ENCODE results near the gene HPSE. TPM values are rescaled to one million over a fixed set of nuclear protein-coding genes. Genes with fewer than 3 reads are reported as not detected.

Gene HPSE
- total and polyA plus RNA-seq, 2 of the 8 experiments (the other 6 are each of a cell fraction or from before 2014, with no cell fraction given) = 1.5 to 5.0 TPM

GRCh38 chr4:83323136-83323535 is 11.5 kb downstream of the HPSE start:
- Histone ChIP-seq H3K79me1 (ENCODE audit: low read depth, low read length) (no peaks in the 10 kb centered on the region), H4K91ac (replicated peaks; ENCODE audit: insufficient read length, low read length) (no peak overlapping the region), H3K4me3 (ENCODE audit: extremely low read depth in 1 of 4, insufficient read depth in 2 of 4, low read depth in 3 of 4, low read length in 4 of 4) (no peak overlapping the region), H3K14ac (ENCODE audit: insufficient read length) (no peak overlapping the region), H2BK5ac (ENCODE audit: low read depth, low read length) (no peak overlapping the region), H2BK12ac (ENCODE audit: low read depth, low read length) (no peak overlapping the region), H4K5ac (ENCODE audit: insufficient read length, low read depth, low read length) (no peak overlapping the region), H2BK15ac (ENCODE audit: low read length) (no peak overlapping the region), H4K8ac (ENCODE audit: extremely low read depth, insufficient read depth, low read length) (no peak overlapping the region), H3K27me3 (replicated peaks in 1 of 4; ENCODE audit: control insufficient read depth in 3 of 4, extremely low read depth in 1 of 4, insufficient read depth in 3 of 4, low read length in 3 of 4) (no peaks in the 10 kb centered on the region), H3K9ac (replicated peaks in 1 of 4; ENCODE audit: extremely low read depth in 1 of 4, low read depth in 3 of 4, low read length in 3 of 4) (no peak overlapping the region), H3K56ac (replicated peaks; ENCODE audit: insufficient read length, low read depth, low read length) (no peak overlapping the region), H4K20me1 (replicated peaks in 1 of 2; ENCODE audit: control insufficient read depth in 1 of 2, insufficient read depth in 2 of 2, low read length in 2 of 2) (no peaks in the 10 kb centered on the region), H3K4me2 (ENCODE audit: insufficient read depth in 1 of 2, low read depth in 2 of 2, low read length in 2 of 2) (no peak overlapping the region), H3K27ac (ENCODE audit: low read depth, low read length) (no peak overlapping the region), H2BK120ac (replicated peaks; ENCODE audit: low read depth, low read length) (no peak overlapping the region), H3K4ac (replicated peaks; ENCODE audit: insufficient read length, low read depth, low read length) (no peak overlapping the region), H2BK20ac (ENCODE audit: low read length) (no peak overlapping the region), H3K79me2 (ENCODE audit: control insufficient read depth in 1 of 2, insufficient read depth in 2 of 2, low read length in 2 of 2) (no peaks in the 10 kb centered on the region), H3K4me1 (replicated peaks in 1 of 4; ENCODE audit: control insufficient read depth in 3 of 4, insufficient read depth in 4 of 4, low read length in 3 of 4) (no peaks in the 10 kb centered on the region), H3K9me3 (ENCODE audit: insufficient read depth in 2 of 2, low read depth in 1 of 2, low read length in 1 of 2) (no peaks in the 10 kb centered on the region), H2AK5ac (ENCODE audit: low read depth, low read length) (no peak overlapping the region), H3K23me2 (ENCODE audit: low read depth, low read length) (no peaks in the 10 kb centered on the region; the same call in 1 of the 2 replicates), H3K36me3 (ENCODE audit: control insufficient read depth in 2 of 4, insufficient read depth in 4 of 4, low read length in 3 of 4) (no peaks in the 10 kb centered on the region), H2AFZ (ENCODE audit: low read length) (no peak overlapping the region), H3K18ac (ENCODE audit: extremely low read depth, low read length) (no peak overlapping the region), H3K23ac (ENCODE audit: insufficient read length) (no peak overlapping the region)
- DNase-seq (ENCODE audit: low read depth in 1 of 2, low spot score in 2 of 2) = no peak
- ChIA-PET POLR2A (ENCODE audit: partially characterized antibody) (no interaction called here), CTCF (ENCODE audit: partially characterized antibody) (interaction anchor here (0.7 to 1.2 kb wide), 2 partner anchors 15 to 947 kb away, joined by 3 to 4 read pairs; no protein-coding TSS in a partner anchor)
- TF ChIP-seq CTBP2 (IDR thresholded peaks at IDR 0.05; ENCODE audit: borderline replicate concordance, insufficient read depth, insufficient read length, low read length) (no peak), KDM4A (IDR thresholded peaks at IDR 0.05; ENCODE audit: low read depth, low read length, severe bottlenecking) (no peak), EP300 (IDR thresholded peaks at IDR 0.05; ENCODE audit: borderline replicate concordance in 1 of 2, low read depth in 2 of 2, low read length in 2 of 2) (no peak), SRF (IDR thresholded peaks at IDR 0.05; ENCODE audit: low read depth, low read length) (no peak), GTF2F1 (IDR thresholded peaks at IDR 0.05; ENCODE audit: borderline replicate concordance, low read depth, low read length) (no peak), SIN3A (conservative IDR thresholded peaks at IDR 0.05 in 1 of 2, IDR thresholded peaks at IDR 0.05 in 1 of 2; ENCODE audit: low read depth in 1 of 2, low read length in 2 of 2) (no peak), PHF8 (conservative IDR thresholded peaks at IDR 0.05; ENCODE audit: low read depth, low read length) (no peak), BACH1 (IDR thresholded peaks at IDR 0.05; ENCODE audit: low read length) (no peak), CHD2 (IDR thresholded peaks at IDR 0.05; ENCODE audit: low read length) (no peak), KDM5A (IDR thresholded peaks at IDR 0.05; ENCODE audit: low read length) (no peak), RBBP5 (IDR thresholded peaks at IDR 0.05; ENCODE audit: borderline replicate concordance, low read depth, low read length) (no peak), SP4 (IDR thresholded peaks at IDR 0.05; ENCODE audit: low read length) (no peak), CHD1 (IDR thresholded peaks at IDR 0.05; ENCODE audit: low read depth, low read length) (no peak)
- FAIRE-seq = no peak
- 97% methylated on average over 3 of the region's 3 CpGs; no CpG with 5 or more reads in 1 of the 2 experiments for WGBS, 2 experiments (ENCODE audit: extremely low coverage in 1 of 2, insufficient coverage in 1 of 2, insufficient read length in 1 of 2, insufficient replicate concordance in 2 of 2, low coverage in 1 of 2, low lambda C conversion rate in 2 of 2, missing lambda C conversion rate in 1 of 2)
